Fibroblast of lung (primary cell): ENCODE data around the gene ERBB4.

Experiments used
- CTCF ChIP-seq, 2 donors: IDR thresholded peaks in 1 of 2; conservative IDR thresholded peaks in 1 of 2; 1 replicate in 1 of 2; 2 replicates in 1 of 2; pipeline ENCODE4 v1.5.1; 2011 to 2012; ENCODE audit warnings: low read length in 2 of 2, control low read depth in 1 of 2, inconsistent platforms in 1 of 2, low read depth in 1 of 2, mild to moderate bottlenecking in 1 of 2
- EZH2 ChIP-seq: IDR thresholded peaks from 2 replicates; pipeline ENCODE4 v1.5.1; 2012; ENCODE audit warnings: low read length, control low read depth, mild to moderate bottlenecking; ENCODE audit errors: missing control alignments

- TF ChIP-seq CTCF (conservative IDR thresholded peaks at IDR 0.05 in 1 of 2, IDR thresholded peaks at IDR 0.05 in 1 of 2; ENCODE audit: low read depth in 1 of 2, low read length in 2 of 2) (no peak), EZH2 (no peak)
Observed at GRCh38 chr2:211671977-211672376, 866.6 kb downstream of the ERBB4 start.
